ENCODE results near the gene GUCY1A2. TPM values are rescaled to one million over a fixed set of nuclear protein-coding genes. Genes with fewer than 3 reads are reported as not detected.

The GUCY1A2 gene
- total RNA-seq, 1 experiment from 2014 or later, result 0.10 TPM

DNA sequence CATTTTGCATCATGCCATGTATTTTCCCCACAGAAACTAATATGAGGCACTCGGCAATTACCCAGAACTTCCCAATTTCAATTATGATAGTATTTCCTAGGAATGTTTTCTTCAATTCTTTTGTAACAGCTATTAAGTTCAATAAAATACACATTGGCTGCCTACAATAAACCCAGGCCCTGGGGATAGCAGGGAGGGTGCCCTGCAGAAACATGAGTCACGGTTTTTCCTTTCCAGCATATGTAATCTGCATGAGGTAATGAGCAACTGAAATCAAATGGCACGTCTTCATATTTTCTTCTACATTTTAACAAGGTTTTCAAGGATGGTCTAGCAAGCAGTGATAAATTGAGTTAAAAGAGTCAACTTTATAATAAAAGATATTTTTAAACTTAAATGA is 32.0 kb downstream of the GUCY1A2 start:
- no peak for DNase-seq (ENCODE audit: low read depth, low spot score)
- intact Hi-C loops (cut with micrococcal nuclease), result no loop called here
- no peak overlapping the region for H3K4me2 ChIP-seq (ENCODE audit: low read length)
- no peak overlapping the region for H3K9ac ChIP-seq (ENCODE audit: low read length)
- no peaks in the 10 kb centered on the region for H3K4me1 ChIP-seq (ENCODE audit: control insufficient read depth in 1 of 2, insufficient read depth in 2 of 2, low read length in 2 of 2)
- no peaks in the 10 kb centered on the region for H3K27me3 ChIP-seq (ENCODE audit: insufficient read depth, low read length)
- H2AFZ ChIP-seq (ENCODE audit: low read depth, low read length, poor library complexity, severe bottlenecking), result no peak overlapping the region
- BruUV-seq (replicated peaks), result no TSS peak
- H3K79me2 ChIP-seq (ENCODE audit: insufficient read depth, low read length), result no peaks in the 10 kb centered on the region
- TF ChIP-seq RAD21 (IDR thresholded peaks at IDR 0.05; ENCODE audit: low read depth) (no peak), CEBPB (IDR thresholded peaks at IDR 0.05; ENCODE audit: low read depth) (no peak), EZH2phosphoT487 (IDR thresholded peaks at IDR 0.05; ENCODE audit: borderline replicate concordance) (no peak), CBX3 (IDR thresholded peaks at IDR 0.05; ENCODE audit: low read depth) (no peak), ELF1 (IDR thresholded peaks at IDR 0.05; ENCODE audit: borderline replicate concordance, low read depth) (no peak), YY1 (IDR thresholded peaks at IDR 0.05; ENCODE audit: extremely low read depth, insufficient replicate concordance, low read depth, low read length) (no peak), ATF3 (IDR thresholded peaks at IDR 0.05) (no peak), CTCF (IDR thresholded peaks at IDR 0.05 in 2 of 3, conservative IDR thresholded peaks at IDR 0.05 in 1 of 3; ENCODE audit: borderline replicate concordance in 1 of 3, insufficient read depth in 1 of 3, low read depth in 2 of 3, low read length in 2 of 3) (no peak), EZH2 (IDR thresholded peaks at IDR 0.05) (no peak)
- TF ChIP-seq, protein P1, sequence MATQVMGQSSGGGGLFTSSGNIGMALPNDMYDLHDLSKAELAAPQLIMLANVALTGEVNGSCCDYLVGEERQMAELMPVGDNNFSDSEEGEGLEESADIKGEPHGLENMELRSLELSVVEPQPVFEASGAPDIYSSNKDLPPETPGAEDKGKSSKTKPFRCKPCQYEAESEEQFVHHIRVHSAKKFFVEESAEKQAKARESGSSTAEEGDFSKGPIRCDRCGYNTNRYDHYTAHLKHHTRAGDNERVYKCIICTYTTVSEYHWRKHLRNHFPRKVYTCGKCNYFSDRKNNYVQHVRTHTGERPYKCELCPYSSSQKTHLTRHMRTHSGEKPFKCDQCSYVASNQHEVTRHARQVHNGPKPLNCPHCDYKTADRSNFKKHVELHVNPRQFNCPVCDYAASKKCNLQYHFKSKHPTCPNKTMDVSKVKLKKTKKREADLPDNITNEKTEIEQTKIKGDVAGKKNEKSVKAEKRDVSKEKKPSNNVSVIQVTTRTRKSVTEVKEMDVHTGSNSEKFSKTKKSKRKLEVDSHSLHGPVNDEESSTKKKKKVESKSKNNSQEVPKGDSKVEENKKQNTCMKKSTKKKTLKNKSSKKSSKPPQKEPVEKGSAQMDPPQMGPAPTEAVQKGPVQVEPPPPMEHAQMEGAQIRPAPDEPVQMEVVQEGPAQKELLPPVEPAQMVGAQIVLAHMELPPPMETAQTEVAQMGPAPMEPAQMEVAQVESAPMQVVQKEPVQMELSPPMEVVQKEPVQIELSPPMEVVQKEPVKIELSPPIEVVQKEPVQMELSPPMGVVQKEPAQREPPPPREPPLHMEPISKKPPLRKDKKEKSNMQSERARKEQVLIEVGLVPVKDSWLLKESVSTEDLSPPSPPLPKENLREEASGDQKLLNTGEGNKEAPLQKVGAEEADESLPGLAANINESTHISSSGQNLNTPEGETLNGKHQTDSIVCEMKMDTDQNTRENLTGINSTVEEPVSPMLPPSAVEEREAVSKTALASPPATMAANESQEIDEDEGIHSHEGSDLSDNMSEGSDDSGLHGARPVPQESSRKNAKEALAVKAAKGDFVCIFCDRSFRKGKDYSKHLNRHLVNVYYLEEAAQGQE (IDR thresholded peaks at IDR 0.05; ENCODE audit: low read depth), result no peak
- TF ChIP-seq, protein P2, sequence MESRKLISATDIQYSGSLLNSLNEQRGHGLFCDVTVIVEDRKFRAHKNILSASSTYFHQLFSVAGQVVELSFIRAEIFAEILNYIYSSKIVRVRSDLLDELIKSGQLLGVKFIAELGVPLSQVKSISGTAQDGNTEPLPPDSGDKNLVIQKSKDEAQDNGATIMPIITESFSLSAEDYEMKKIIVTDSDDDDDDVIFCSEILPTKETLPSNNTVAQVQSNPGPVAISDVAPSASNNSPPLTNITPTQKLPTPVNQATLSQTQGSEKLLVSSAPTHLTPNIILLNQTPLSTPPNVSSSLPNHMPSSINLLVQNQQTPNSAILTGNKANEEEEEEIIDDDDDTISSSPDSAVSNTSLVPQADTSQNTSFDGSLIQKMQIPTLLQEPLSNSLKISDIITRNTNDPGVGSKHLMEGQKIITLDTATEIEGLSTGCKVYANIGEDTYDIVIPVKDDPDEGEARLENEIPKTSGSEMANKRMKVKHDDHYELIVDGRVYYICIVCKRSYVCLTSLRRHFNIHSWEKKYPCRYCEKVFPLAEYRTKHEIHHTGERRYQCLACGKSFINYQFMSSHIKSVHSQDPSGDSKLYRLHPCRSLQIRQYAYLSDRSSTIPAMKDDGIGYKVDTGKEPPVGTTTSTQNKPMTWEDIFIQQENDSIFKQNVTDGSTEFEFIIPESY (IDR thresholded peaks at IDR 0.05; ENCODE audit: extremely low read depth, insufficient replicate concordance, low read length), result no peak
- TF ChIP-seq, protein P3, sequence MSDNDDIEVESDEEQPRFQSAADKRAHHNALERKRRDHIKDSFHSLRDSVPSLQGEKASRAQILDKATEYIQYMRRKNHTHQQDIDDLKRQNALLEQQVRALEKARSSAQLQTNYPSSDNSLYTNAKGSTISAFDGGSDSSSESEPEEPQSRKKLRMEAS (IDR thresholded peaks at IDR 0.05), result no peak
- ChIA-PET RAD21 (ENCODE audit: low non-redundant PET in 1 of 2, low total read pairs in 2 of 2, uncharacterized antibody in 2 of 2, unreplicated experiment in 2 of 2) (no interaction called here), POLR2A (no interaction called here), CTCF (no interaction called here)
- H3K9me2 ChIP-seq (ENCODE audit: insufficient read depth), result no peaks in the 10 kb centered on the region
- no peak for ATAC-seq
- H3K4me3 ChIP-seq (replicated peaks in 1 of 2; ENCODE audit: low read depth in 1 of 2, low read length in 2 of 2), result no peak overlapping the region
- H3K9me3 ChIP-seq (ENCODE audit: control insufficient read depth in 1 of 2, insufficient read depth in 1 of 2, low read depth in 1 of 2, low read length in 2 of 2), result no peaks in the 10 kb centered on the region
- no peaks in the 10 kb centered on the region for H3K36me3 ChIP-seq (ENCODE audit: control insufficient read depth in 1 of 2, insufficient read depth in 2 of 2, low read length in 2 of 2)
- no peaks in the 10 kb centered on the region for H4K20me1 ChIP-seq (ENCODE audit: insufficient read depth)
- H3K27ac ChIP-seq (ENCODE audit: low read depth, low read length), result no peak overlapping the region
